Osteocyte (in vitro differentiated cells): ENCODE data around the gene UGDH. TPM values are rescaled to one million over a fixed set of nuclear protein-coding genes. Genes with fewer than 3 reads are reported as not detected.

Source experiments
- DNase-seq: peaks from one replicate; pipeline ENCODE4 v3.0.0; 2021; ENCODE audit warnings: mixed read lengths; ENCODE audit not compliant: unreplicated experiment; ENCODE audit errors: extremely low spot score
- H3K27ac Mint-ChIP-seq: one replicate; pipeline ENCODE4 v1.8.0; 2021; ENCODE audit warnings: mild to moderate bottlenecking, mixed read lengths; ENCODE audit not compliant: unreplicated experiment
- H3K27me3 Mint-ChIP-seq: one replicate; pipeline ENCODE4 v1.8.0; 2021; ENCODE audit warnings: mixed read lengths; ENCODE audit not compliant: unreplicated experiment
- H3K36me3 Mint-ChIP-seq: one replicate; pipeline ENCODE4 v1.8.0; 2021; ENCODE audit warnings: mixed read lengths; ENCODE audit not compliant: unreplicated experiment
- H3K4me1 Mint-ChIP-seq: one replicate; pipeline ENCODE4 v1.8.0; 2021; ENCODE audit warnings: mixed read lengths; ENCODE audit not compliant: unreplicated experiment
- H3K4me3 Mint-ChIP-seq: one replicate; pipeline ENCODE4 v1.8.0; 2021; ENCODE audit warnings: mild to moderate bottlenecking, moderate library complexity, mixed read lengths; ENCODE audit not compliant: unreplicated experiment
- H3K9me3 Mint-ChIP-seq: one replicate; pipeline ENCODE4 v1.8.0; 2021; ENCODE audit warnings: mixed read lengths; ENCODE audit not compliant: unreplicated experiment
- total RNA-seq: library from RNA; stranded (reverse); gene quantifications from 2 replicates; pipeline ENCODE4 v1.2.1, GENCODE V29; 2021
- TF ChIP-seq, protein P1 (sequence below): fragments of 200-600 bp; sonication (generic); IDR thresholded peaks from 2 replicates; pipeline ENCODE4 v1.5.0; 2021; ENCODE audit warnings: antibody characterized with exemption, mild to moderate bottlenecking, moderate library complexity

The UGDH gene
- total RNA-seq, 1 donor from 2014 or later: 200 TPM

GRCh38 chr4:39497909-39498726 lies 29.1 kb downstream of the UGDH start:
- H3K9me3 Mint-ChIP-seq: no peaks in the 10 kb centered on the region
- DNase-seq: no peak
- H3K27ac Mint-ChIP-seq: no peak overlapping the region
- H3K4me3 Mint-ChIP-seq: no peak overlapping the region
- TF ChIP-seq, protein P1, sequence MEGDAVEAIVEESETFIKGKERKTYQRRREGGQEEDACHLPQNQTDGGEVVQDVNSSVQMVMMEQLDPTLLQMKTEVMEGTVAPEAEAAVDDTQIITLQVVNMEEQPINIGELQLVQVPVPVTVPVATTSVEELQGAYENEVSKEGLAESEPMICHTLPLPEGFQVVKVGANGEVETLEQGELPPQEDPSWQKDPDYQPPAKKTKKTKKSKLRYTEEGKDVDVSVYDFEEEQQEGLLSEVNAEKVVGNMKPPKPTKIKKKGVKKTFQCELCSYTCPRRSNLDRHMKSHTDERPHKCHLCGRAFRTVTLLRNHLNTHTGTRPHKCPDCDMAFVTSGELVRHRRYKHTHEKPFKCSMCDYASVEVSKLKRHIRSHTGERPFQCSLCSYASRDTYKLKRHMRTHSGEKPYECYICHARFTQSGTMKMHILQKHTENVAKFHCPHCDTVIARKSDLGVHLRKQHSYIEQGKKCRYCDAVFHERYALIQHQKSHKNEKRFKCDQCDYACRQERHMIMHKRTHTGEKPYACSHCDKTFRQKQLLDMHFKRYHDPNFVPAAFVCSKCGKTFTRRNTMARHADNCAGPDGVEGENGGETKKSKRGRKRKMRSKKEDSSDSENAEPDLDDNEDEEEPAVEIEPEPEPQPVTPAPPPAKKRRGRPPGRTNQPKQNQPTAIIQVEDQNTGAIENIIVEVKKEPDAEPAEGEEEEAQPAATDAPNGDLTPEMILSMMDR: no peak
- H3K36me3 Mint-ChIP-seq: peaks cover 29% of the 10 kb centered on the region
- H3K27me3 Mint-ChIP-seq: no peaks in the 10 kb centered on the region
- peaks cover 34% of the 10 kb centered on the region for H3K4me1 Mint-ChIP-seq

GRCh38 chr4:39495446-39496213 lies 31.6 kb downstream of the UGDH start:
- Mint-ChIP-seq H3K4me3 (no peak overlapping the region), H3K27ac (peak overlapping the region; percentile 45), H3K27me3 (no peaks in the 10 kb centered on the region), H3K4me1 (peaks cover 11% of the 10 kb centered on the region), H3K36me3 (peaks cover 20% of the 10 kb centered on the region), H3K9me3 (no peaks in the 10 kb centered on the region)
- TF ChIP-seq, protein P1: no peak
- no peak for DNase-seq

DNA sequence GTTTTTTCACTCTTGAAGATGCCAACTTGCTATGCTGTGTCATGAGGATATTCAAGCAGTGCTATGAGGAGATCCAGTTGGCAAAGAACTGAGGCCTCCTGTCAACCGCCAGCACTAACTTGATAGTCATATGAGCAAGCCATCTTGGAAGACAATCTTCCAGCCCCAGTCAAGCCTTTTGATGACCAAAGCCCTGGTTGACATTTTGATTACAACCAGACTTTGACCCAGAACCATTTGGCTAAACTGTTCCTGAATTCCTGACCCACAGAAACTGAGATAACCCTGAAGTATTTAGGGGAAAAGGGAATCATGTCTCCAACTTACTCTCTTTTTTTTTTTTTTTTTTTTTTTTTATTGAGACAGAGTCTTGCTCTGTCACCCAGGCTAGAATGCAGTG lies 32.9 kb downstream of the UGDH start:
- Mint-ChIP-seq H3K9me3 (no peaks in the 10 kb centered on the region), H3K4me3 (no peak overlapping the region), H3K4me1 (peaks cover 7% of the 10 kb centered on the region), H3K27me3 (no peaks in the 10 kb centered on the region), H3K27ac (no peak overlapping the region), H3K36me3 (peaks cover 15% of the 10 kb centered on the region)
- DNase-seq: no peak
- TF ChIP-seq, protein P1: no peak

- TF ChIP-seq, protein P1: no peak
- no peaks in the 10 kb centered on the region for H3K36me3 Mint-ChIP-seq
- no peak overlapping the region for H3K27ac Mint-ChIP-seq
- no peak overlapping the region for H3K4me3 Mint-ChIP-seq
- no peaks in the 10 kb centered on the region for H3K4me1 Mint-ChIP-seq
- no peaks in the 10 kb centered on the region for H3K27me3 Mint-ChIP-seq
- no peaks in the 10 kb centered on the region for H3K9me3 Mint-ChIP-seq
- no peak for DNase-seq
Measured at GRCh38 chr4:39490322-39490721, 36.9 kb downstream of the UGDH start.

- Mint-ChIP-seq H3K27me3 (no peaks in the 10 kb centered on the region), H3K4me3 (no peak overlapping the region), H3K36me3 (no peaks in the 10 kb centered on the region), H3K4me1 (no peaks in the 10 kb centered on the region), H3K9me3 (no peaks in the 10 kb centered on the region), H3K27ac (no peak overlapping the region)
- peak; percentile 67 for DNase-seq
- TF ChIP-seq, protein P1: no peak
Measured at GRCh38 chr4:39486221-39486804, 40.9 kb downstream of the UGDH start.
